ENCODE measurements around the gene BCDIN3D.
"Not testable (repeated sequence)": the region's sequence is repeated elsewhere in the genome, so short reads cannot be mapped to it uniquely, and the experiment has no call there.

BCDIN3D gene, protein sequence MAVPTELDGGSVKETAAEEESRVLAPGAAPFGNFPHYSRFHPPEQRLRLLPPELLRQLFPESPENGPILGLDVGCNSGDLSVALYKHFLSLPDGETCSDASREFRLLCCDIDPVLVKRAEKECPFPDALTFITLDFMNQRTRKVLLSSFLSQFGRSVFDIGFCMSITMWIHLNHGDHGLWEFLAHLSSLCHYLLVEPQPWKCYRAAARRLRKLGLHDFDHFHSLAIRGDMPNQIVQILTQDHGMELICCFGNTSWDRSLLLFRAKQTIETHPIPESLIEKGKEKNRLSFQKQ

DNA sequence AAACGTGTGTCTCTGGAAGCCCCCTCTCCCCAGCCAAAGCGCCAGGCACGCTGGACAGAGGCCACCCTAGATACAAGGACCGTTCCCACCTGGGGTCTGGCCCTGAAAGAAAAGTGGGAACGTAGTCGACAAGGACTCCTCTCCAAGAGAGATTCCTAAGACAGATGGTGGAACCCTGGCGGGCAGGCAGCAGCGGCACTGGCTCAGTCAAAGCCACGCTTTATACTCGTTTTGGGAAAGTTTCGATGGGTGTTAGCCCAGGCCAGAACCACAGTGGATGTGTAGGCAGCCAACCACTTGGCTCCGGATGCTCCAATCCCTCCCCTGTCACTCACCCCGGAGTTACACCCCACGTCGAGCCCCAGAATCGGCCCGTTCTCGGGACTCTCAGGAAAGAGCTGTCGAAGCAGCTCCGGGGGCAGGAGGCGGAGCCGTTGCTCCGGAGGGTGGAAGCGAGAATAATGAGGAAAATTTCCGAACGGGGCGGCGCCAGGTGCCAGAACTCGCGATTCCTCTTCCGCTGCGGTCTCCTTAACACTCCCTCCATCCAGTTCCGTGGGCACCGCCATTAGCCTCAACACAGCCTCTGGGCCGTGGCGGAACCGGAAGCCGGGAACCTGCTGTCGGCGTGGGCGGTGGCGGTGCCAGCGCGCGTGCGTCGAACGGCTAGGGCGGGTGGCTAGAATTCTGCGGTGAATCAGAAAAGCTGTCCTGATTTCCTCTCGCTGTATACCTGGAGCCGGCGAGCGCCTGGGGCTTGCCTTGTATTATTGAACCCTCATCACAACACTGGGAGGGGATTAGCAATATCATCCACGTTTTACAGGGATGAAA is at the start of gene BCDIN3D:
Gene BCDIN3D (minus strand): TSS at position 588 of the 834 bp plus-strand sequence. CDS start 19 bp downstream, at position 569.
- peak; percentile 77 for DNase-seq

DNA sequence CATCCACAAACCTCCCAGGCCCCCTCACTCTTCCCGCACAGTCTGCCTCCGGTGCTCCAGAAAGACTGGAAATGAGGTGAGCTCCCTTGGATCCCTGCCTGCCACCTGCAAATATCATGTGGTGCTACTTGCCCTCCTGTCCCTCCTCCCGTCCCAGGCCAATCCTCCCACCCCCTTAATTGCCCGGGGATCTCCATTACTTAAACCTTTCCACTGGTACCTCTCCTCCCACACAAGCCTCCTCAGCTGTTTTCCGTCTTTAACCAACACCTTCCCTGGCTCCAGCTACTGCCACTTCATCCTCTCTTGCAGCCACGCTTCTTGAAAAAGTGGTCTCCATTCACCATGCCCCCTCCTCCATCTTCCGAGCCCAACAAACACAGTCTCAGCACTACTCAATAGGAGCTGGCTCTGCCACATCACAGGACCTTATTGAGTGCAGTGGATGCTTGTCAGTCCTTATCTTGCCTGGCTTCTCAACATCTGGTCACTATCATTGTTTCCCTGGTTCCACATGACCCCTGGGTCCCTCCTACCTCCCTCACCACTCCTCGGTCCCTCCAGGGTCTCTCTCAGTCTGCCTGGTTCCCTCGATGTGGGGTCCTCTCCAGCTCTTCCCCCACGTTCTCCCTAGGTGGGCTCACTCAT is 49.3 kb upstream of the BCDIN3D start:
- DNase-seq: no peak

DNA sequence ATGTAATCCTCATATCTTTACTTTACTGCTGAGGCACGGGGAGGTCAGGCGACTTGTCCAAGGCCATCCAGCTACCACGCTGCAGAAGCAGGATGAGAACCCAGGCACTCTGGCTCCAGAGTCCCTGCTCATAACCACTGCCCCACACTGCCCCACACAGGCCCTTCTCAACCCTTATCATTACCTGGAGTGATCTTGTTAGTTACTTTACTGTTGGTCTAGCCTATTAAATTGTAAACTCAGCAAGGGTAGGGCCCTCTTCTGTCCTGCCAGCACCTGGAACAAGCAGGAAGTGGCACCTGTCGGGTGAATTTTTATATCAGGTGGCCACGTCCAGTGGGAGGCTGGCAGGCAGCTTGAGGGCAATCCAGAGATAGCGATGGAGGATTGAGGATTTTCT is 48.6 kb upstream of the BCDIN3D start:
- DNase-seq: no peak

DNA sequence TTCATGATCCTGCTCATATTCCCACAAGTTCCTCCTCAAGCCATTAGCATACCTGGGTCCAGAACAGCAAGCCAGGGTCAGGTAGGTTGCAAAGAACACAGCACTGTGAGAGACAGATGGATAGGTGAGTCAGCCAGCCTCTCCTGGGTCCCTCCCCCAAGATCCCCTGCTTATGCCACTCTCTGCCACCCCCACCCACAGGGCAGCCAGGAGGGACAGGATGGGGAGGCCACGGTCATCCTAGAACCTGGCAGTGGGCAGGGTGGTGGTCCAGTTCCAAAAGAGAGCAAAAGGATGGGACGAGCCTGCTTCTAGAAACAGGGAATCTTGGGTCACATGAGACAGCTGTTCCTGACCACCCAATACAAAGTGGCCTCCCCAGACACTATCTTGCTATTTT is 48.1 kb upstream of the BCDIN3D start:
- DNase-seq: no peak

DNA sequence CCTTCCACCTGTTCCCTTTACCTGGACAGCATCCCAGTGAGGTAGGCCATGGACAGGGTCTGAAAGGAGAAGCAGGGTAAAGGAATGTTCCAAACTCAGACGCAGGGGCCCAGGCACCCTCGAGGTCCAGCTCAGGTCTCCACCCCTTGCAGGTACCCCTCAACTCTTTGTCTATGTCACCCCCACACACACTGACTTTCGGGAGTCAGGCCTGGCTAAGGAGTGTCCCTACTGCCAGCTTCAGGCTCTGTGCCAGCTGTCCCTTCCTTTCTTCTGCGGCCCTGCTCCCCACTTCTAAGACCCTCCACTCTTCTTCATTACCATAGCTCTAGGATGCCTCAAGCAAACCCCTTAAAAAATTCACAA is 47.2 kb upstream of the BCDIN3D start:
- DNase-seq: no peak

DNA sequence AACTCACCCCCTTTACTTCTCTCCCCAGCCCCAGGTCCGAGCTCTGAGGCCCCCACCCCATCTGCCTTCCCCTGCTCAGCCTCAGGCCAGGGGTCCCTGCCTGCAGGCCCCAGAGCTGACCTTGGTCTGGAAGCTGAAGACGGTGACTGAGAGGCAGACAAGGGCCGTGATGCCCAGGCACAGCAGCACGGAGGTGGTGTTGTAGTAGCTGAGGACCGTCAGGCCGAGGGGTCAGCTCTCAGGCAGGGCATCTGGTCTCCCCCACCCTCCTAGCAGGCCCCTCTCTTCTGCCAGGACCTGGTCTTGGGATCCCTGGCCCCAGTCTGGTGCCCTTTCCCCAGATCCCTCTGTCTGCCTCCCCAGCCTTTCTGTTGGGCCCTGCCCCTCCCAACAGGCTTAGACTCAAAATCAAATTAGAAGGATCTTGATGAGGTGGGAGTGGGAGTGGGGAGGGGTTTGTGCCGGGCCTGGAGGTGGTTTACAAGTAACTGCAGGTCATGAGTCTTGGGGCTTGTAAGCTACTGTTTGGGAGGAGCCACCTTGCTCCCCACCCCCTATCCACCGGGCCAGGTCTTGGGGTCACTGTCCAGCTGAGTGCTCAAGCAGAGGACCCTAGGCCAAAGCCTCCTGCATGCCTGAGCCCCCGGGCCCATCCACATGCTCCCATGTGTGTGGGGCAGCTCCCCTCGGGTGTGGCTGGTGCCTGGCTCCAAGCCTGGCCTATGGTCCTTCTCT is 46.6 kb upstream of the BCDIN3D start:
- DNase-seq: no peak

DNA sequence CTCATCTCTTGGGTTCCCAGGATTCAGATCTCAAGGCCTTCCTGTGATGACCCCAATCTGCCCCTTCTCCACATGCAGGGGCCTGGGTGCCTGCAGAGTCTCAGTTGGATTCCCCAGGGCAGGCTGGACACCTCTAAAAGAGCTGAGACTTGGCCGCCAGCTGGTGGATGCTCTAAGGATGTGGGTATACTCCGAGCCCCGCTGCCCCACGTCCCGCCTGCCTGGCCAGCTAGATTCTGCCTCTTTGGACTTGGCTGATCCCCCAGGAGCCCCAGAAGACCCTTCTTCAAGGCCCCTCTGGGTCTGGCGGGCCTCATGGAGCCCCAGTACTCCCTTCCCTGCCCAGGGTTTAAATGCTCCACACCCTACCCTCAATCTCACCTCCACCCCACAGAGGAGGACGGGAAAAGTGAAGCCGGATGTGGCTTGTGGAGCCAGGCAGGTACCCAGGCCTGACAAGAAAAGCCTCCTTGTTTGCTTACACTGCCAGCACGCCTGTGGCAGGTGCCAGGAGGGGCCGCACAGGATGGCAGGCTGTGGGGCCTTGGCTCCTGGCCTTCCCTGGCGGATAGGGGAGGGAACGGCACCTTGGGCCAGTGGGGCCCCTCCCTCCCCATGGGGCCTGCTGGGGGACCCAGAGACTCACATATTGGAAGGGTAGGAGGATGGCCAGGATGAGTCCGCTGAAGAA is 45.7 kb upstream of the BCDIN3D start:
- no peak for DNase-seq

DNA sequence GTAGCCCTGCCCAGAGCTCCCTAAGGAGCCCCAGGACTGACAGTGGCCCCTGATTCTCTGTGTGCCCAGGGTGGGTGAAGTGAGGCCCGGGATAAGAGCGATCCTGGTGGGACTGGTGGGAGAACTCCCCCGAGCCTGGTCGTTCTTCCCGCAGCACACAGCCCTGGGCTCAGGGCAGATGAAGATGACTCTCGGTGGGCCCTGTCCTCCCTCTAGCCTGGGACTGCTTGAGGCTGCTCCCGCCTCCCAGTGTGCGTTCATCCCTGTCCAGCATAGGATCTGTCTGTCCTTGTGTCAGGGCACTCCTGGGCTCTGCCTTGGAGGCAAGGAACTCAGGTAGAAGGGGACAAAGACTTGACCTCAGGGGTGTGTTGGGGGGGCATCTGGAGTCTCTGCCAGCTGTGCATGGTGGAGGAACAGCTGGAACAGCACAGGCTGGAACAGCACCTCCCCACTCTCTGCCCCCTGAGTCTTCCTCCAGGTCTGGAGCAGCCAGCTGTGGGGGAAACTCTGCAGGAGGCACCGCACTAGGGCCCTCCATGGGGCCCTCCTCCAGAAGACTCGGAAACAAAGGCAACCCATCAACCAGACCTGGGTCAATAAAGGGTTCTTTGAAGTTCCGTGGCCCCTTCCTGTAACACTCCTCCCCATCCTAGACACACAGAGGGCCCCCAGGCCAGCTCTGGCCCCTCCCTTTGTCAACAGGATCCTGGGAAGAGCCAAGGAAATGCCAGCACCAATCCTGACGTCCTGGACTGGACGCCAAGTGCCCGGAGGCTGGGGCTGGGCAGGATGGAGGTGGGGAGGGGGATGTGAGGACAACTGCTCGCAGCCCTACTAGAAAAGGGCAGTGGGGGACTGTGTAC is 44.9 kb upstream of the BCDIN3D start:
- no peak for DNase-seq

DNA sequence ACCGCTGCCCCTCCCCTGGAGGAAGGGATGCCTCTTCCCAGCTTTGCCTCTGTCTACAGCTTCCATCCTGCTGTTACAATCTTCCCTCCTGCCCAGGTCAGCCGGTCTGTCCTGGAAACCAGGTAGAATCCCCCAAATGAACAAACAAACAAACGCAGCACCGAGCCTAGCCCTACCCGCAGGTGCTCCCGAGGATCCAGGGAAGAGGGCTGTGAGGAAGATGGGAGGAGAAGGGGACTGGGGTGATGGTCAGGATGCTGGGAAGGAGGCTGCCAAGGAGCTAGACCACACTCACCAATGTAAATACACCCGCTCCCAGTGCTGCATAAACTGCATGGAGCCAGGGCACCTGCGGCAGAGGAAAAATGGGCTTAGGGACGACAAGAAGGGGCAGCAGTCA is 44.2 kb upstream of the BCDIN3D start:
- no peak for DNase-seq

DNA sequence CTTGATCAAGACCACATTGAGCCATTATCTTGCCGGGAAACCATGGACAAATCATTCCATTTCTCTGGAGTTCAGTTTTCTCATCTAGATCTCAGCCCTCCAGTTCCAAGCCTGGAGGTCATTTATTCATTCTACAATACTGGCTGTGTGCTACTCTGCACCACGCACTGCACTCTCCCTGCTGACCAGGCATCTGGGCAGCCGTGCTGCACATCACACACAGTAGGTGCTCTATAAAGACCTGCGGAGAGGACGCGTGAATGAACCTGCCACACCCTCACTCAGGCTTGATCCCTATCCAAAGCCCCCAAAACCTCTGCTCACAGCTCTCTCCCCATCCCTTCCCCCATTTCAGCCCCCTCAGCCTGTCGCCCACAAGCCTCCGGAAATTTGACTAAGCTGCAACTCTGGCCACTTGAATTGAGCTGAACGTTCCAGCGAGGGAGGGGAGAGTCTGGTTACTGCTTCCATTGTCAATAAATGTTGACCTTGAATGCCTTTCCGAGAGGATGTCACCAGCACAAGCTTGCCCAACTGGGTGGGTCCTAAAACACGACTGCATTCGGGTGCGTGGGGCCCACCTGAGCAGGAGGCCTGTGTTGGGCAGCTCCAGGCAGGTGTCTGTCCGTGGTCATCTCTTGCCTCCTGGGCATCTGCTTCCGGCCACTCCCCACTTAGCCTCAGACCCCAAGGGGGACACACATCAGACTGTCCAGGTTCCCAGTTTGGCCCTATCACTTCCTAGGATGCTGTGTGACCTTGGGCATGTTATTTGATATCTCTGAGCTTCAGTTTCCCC is 43.0 kb upstream of the BCDIN3D start:
- DNase-seq: no peak

DNA sequence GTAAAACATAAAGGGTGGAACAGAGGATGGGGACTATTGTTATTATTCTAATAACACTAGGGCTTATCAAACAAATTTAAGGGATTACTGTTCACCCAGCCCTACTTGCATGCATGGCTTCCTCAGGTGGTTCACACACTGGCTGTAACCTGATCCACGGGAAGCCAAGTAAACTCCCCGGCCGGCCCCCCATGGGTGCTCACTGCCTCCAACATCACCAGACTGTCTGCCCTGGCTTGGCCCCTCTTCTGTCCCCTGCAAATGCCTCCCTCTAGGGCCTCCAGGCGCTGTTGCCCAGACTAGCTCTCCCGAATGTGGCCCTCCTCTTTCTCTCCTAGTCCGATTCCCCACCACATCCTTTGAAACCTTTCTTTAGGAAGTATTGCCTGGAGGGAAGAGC is 42.2 kb upstream of the BCDIN3D start:
- DNase-seq: no peak

DNA sequence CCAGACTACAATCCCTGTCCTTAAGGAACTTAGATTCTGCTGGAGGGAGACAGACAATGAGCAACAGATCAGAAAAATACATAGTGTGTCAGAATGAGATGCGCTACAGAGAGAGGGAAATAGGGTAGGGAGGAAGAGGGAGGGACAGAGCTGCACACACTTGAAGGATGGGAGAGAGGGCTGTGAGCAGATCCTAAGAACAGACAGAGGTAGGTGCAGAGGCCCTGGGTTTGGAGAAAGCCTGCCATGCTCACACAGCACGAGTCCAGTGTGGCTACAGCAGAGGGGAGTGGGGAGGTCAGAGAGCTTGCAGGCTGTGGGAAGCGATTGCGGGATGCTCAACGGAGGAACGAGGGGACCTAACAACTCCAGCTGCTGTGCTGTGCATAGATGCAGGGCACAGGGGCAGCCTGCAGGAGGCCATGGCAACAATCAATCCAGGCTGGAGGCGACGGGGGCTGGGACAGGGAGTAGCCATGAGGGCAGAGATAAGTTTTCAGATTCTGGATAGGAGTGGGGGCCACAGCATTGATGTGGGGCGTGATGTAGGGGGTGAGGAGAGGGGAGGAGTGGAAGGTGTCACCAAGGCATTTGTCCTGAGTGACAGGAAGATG is 40.1 kb upstream of the BCDIN3D start:
- DNase-seq: no peak

DNA sequence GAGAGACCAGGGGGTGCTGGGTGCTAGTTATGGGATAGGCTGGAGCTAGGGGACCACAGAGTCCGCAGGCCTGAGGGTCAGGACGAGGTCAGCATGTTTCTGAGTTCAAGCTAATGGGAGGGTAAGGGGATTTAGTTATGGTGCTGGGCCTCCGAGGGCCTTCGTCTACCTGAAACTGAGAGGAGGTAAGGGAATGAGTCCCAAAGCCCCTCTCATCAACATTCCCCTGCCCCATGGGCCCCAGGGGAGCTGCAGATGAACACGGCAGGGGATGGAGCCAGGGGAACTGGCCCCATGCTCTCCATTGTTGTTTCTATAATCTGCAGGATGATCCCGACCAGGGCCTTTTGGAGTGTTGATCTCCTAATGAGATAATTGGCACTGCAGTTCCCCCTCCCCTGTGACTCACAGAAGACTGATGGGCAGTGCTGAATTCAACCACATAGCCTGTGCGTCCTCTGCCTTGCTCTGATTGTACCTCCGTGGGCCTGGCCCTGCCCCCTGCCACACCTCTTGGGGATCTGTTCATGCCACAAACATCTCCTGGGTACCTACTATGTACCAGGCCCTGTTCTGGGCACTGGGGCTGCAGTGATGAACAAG is 39.4 kb upstream of the BCDIN3D start:
- DNase-seq: peak; percentile 28

DNA sequence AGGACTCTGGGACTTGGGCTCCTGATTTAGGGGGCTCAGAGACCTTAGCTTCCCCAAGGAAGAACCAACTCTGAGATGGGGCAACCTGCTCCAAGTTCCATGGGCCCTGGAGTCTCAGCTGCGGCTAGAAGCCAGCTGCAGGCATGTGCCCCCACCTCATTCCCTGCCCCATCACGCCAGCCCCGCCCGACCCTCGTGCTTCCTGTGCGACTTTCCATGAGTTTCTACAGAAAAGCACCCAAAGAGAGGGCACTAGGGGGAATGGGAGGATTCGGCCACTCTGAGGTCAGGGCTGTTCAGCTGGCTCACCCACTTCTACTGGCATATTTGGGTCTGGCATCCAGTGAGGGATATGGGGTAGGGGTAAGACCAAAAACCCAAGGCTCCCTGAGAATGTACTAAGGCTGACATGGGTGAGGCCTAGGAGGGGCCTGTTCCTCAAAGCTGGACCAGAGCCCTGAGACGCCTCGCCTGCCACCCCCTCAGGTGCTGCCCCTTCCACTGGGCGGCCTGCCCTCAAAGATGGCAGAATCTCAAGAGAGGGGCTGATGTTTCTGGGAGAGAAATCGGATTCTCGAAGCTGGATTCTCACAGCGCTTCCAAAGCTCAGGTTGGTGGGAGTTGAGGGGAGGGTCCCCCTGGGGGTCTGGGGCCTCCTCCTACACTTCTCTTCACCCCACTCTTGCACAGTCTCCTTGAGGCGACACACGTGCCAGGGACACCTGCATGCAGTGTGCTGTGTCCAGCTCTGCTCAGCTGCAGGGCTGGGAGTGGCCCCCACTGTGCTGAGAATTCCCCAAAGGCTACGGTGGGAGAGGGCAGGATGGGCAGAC is 38.7 kb upstream of the BCDIN3D start:
- no peak for DNase-seq

DNA sequence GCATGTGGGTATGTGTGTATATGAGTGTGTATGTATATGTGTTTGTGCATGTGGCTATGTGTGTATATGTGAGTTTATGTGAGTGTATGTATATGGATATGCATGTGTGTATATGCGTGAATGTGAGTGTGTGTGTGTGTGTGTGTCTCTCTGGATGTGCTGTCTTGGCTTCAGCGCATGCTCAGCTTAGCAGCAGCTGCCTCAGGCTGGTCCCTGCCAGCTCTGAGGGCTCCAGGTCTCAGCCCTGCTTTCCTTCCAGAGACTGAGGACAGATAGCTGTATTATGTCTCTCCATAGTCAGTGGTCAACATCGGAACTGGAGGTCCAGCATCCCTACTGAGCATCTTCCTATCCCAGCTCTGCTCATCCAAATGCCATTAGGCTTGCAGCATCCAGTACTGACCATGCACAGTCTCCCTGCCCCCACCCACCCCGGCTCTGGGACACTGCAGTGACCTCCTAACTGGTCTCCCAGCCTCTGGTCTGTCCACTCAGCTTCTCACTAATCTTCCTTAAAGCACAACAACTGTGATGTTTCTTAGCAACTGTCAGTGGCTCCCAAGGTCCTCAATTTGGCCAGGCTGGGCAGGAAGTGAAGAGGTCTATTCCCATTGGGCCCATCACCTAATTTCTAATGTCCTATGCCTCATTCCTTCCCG is 38.0 kb upstream of the BCDIN3D start:
- DNase-seq: no peak

DNA sequence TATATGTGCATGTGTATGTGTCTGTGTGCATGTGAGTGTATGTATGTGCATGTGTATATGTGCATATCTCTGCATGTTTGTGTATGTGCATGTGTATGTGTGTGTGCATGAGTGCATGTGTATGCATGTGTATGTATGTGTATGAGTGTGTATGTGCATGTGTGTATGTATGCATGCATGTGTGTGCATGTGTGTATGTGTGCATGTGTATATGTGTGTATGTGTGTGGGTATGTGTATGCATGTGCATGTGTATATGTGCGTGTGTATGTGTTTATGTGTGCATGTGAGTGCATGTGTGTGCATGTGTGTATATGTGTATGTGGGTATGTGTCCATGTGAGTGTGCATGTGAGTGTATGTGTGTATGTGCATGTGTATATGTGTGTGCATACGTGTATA is 36.2 kb upstream of the BCDIN3D start:
- not testable (repeated sequence) for DNase-seq

DNA sequence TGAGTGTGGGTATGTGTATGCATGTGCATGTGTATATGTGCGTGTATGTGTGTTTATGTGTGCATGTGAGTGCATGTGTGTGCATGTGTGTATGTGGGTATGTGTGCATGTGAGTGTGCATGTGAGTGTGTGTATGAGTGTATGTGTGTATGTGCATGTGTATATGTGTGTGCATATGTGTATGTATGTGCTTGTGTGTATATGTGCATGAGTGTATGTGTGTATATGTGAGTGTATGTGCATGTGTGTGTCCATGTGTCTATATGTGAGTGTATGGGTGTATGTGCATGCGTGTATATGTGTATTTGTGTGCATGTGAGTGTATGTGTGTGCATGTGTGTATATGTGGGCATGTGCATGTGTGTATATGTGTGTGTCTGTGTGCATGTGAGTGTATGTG is 35.1 kb upstream of the BCDIN3D start:
- DNase-seq: no peak

DNA sequence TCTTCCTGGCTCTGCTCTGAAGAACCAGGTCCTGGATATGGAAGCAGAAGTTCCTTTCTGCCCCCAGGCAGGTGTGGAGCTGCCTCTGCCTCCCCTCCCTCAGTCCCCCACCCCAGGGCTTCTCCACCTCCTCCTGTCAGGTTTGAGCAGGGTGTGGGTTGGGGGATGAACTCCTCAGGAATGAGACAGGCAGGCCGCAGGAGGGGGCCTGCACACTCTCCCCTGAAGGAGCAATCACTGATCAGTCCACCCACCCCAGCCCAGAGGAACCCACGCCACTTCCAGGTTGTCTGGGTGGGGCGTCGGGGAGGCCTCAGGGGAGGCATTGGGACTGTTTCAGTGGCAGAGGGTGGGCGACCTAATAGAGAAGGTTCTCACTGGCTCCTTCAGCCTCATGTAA is 34.2 kb upstream of the BCDIN3D start:
- no peak for DNase-seq

All from NCI-H2227 treated with DMSO at 0.1 percent for 48 hours (cell line).